ENCODE results near the gene KIFBP. TPM values are rescaled to one million over a fixed set of nuclear protein-coding genes. Genes with fewer than 3 reads are reported as not detected.
"Not testable (repeated sequence)": the region's sequence is repeated elsewhere in the genome, so short reads cannot be mapped to it uniquely, and the experiment has no call there.

KIFBP gene
- total RNA-seq, result 20.6 TPM
- long read RNA-seq, transcript KIF1BP-201 (7 exons, 2,544 nt), result major isoform, 36 of 42 reads
- long read RNA-seq, partial matches to known transcripts, result 2 of 42 reads
- long read RNA-seq, other reads (novel, unspliced or antisense), result 3 of 42 reads

GRCh38 chr10:68988530-68989316, at the start of gene KIFBP:
Gene KIFBP, plus strand, starts transcription at chr10:68988803. Its CDS starts 30 bp downstream, at chr10:68988833.
- H3K36me3 ChIP-seq, result peaks cover 20% of the 10 kb centered on the region
- peak; percentile 95 for DNase-seq
- H3K27ac ChIP-seq, result peak within 1 kb of the TSS; percentile 88
- peak; percentile 97 to 98 for ATAC-seq
- intact Hi-C loops (cut with DNase I), result no loop called here
- peak; percentile 52 for TF ChIP-seq CTCF (IDR thresholded peaks at IDR 0.05)
- peaks cover 47% of the 10 kb centered on the region for H3K4me1 ChIP-seq
- H3K4me3 ChIP-seq, result peak within 1 kb of the TSS; percentile 90
- no peaks in the 10 kb centered on the region for H3K27me3 ChIP-seq (ENCODE audit: low read depth)
- no peaks in the 10 kb centered on the region for H3K9me3 ChIP-seq

GRCh38 chr10:68938884-68939283, 49.7 kb upstream of the KIFBP start:
- no peak for TF ChIP-seq CTCF (IDR thresholded peaks at IDR 0.05)
- intact Hi-C loops (cut with DNase I), result no loop called here
- Histone ChIP-seq H3K27me3 (ENCODE audit: low read depth) (no peaks in the 10 kb centered on the region), H3K4me1 (no peaks in the 10 kb centered on the region), H3K27ac (no peak overlapping the region), H3K4me3 (no peak overlapping the region), H3K9me3 (no peaks in the 10 kb centered on the region), H3K36me3 (peaks cover 99% of the 10 kb centered on the region)
- DNase-seq (no peak), ATAC-seq (no peak)

GRCh38 chr10:68940917-68941316, 47.7 kb upstream of the KIFBP start:
- ATAC-seq; intact Hi-C loops (cut with DNase I); H3K4me3 ChIP-seq; H3K4me1 ChIP-seq; H3K27me3 ChIP-seq (ENCODE audit: low read depth); H3K27ac ChIP-seq; DNase-seq; H3K9me3 ChIP-seq: not testable (repeated sequence)
- peaks cover 98% of the 10 kb centered on the region for H3K36me3 ChIP-seq

GRCh38 chr10:68950598-68950997, 38.0 kb upstream of the KIFBP start:
- no peaks in the 10 kb centered on the region for H3K9me3 ChIP-seq
- TF ChIP-seq CTCF (IDR thresholded peaks at IDR 0.05), result no peak
- no peaks in the 10 kb centered on the region for H3K27me3 ChIP-seq (ENCODE audit: low read depth)
- ATAC-seq (no peak), DNase-seq (no peak)
- intact Hi-C loops (cut with DNase I), result no loop called here
- no peak overlapping the region for H3K27ac ChIP-seq
- H3K4me3 ChIP-seq, result no peak overlapping the region
- H3K36me3 ChIP-seq, result peaks cover 50% of the 10 kb centered on the region
- peaks cover 6% of the 10 kb centered on the region for H3K4me1 ChIP-seq

GRCh38 chr10:68954904-68955303, 33.7 kb upstream of the KIFBP start:
- Histone ChIP-seq H3K36me3 (peaks cover 15% of the 10 kb centered on the region), H3K27ac (peak overlapping the region; percentile 97), H3K4me1 (peaks cover 25% of the 10 kb centered on the region), H3K4me3 (peak overlapping the region; percentile 99), H3K27me3 (ENCODE audit: low read depth) (no peaks in the 10 kb centered on the region), H3K9me3 (no peaks in the 10 kb centered on the region)
- DNase-seq, result no peak
- no peak for TF ChIP-seq CTCF (IDR thresholded peaks at IDR 0.05)
- no peak for ATAC-seq
- intact Hi-C loops (cut with DNase I), result no loop called here

GRCh38 chr10:68955355-68955831, 33.2 kb upstream of the KIFBP start:
- peaks cover 15% of the 10 kb centered on the region for H3K36me3 ChIP-seq
- DNase-seq (no peak), ATAC-seq (no peak)
- peaks cover 28% of the 10 kb centered on the region for H3K4me1 ChIP-seq
- TF ChIP-seq CTCF (IDR thresholded peaks at IDR 0.05), result no peak
- H3K4me3 ChIP-seq, result peak overlapping the region; percentile 99
- no peaks in the 10 kb centered on the region for H3K27me3 ChIP-seq (ENCODE audit: low read depth)
- intact Hi-C loops (cut with DNase I), result no loop called here
- no peaks in the 10 kb centered on the region for H3K9me3 ChIP-seq
- H3K27ac ChIP-seq, result peak overlapping the region; percentile 97
